Activated T-cell treated with anti-CD3 and anti-CD28 coated beads for 4 hours (primary cell): Measurements from ENCODE around the gene AAGAB.
"Not testable (repeated sequence)": the region's sequence is repeated elsewhere in the genome, so short reads cannot be mapped to it uniquely, and the experiment has no call there.

Experiments used
- DNase-seq: peaks from one replicate; pipeline ENCODE4 v3.0.0-alpha.2; 2020

The AAGAB gene, protein sequence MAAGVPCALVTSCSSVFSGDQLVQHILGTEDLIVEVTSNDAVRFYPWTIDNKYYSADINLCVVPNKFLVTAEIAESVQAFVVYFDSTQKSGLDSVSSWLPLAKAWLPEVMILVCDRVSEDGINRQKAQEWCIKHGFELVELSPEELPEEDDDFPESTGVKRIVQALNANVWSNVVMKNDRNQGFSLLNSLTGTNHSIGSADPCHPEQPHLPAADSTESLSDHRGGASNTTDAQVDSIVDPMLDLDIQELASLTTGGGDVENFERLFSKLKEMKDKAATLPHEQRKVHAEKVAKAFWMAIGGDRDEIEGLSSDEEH

DNA sequence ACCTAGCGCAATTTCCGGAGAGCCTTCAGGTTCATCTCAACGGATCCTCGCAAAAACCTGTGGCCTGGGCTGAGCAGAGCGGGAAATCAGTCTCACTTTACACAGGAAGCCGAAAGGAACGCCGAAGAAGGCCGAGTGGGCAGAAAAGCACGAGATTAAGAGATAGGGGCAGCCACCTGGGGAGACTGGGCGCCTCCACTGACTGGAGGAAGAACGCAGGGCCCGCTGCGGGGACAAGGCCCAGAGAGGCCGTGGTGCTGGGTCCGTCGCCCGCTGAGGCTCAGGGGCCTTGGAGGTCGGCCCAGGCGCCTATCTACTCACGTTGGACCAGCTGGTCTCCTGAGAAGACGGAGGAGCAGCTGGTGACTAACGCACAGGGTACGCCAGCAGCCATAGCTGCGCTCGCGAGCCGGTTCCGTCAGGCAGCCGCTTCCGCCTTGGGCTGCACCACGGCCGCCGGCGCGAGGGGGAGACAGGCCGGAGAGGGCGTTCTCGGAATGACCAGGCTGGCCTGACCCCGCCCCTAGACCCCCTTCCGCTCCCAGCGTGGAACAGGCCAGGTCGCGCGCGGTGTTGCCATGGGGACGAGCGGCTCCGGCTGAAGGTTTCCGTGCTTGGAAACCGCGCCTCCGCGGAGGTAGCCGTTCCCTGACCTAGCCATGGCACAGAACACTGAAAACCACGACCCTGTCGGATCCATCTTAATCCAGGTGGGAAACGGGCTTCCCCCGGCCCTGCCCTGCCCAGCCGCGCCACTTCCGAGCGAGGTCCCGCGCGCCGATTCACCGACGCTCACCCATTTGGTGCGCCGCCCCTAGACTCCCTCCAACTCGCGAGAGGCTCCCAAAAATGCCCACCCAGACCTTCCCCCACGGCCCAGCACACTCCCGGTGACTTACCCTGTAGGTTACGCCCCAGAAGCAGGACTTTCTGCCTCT, at the start of gene AAGAB, which contains the start of gene IQCH:
AAGAB (minus strand) TSS at position 424 of the 938 bp plus-strand sequence; CDS start at position 394, 30 bp downstream.
IQCH (plus strand) TSS at position 549 of the 938 bp plus-strand sequence; CDS start at position 660, 111 bp downstream.
- DNase-seq = peak; percentile 96

DNA sequence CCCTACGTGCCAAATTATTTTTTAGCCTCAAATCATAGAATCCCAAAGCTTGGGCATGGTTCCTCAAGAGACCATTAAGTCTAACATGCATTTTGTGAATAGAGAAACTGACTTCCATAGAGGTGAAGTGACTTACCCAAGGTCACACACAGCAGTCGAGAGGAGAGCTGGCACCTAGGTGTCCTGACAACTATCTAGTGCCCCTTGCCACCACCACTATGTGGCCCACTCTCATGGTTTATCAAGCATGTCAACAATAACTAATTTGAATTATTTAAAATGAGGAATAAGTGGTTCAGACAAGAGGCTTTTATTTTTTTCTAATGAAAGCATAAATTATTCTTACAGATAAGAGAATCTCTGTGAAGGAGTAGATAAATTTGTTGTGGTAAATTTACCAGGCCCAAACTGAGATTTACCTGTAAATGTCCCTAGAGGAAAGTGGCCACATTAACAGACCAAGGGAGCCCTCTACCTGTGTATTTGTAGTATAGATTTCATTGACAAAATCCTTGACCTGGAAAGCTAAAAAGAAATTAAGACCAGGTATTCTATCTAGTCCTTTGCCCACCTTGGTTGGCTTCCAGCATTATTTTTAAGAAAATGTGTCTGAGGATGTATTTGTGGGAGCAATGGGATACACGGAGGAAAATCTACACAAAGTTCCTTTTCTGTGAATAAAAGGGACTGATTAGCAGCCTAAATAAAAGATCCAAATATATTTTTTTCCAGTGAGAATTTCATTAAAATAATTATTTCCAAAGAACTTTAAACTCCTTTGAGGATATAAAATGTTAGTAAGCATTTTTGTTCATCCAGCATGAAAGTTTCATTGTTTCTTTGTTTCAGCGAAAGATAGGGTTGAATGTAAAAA, 49.3 kb upstream of the AAGAB start:
- peak; percentile 4 for DNase-seq

DNA sequence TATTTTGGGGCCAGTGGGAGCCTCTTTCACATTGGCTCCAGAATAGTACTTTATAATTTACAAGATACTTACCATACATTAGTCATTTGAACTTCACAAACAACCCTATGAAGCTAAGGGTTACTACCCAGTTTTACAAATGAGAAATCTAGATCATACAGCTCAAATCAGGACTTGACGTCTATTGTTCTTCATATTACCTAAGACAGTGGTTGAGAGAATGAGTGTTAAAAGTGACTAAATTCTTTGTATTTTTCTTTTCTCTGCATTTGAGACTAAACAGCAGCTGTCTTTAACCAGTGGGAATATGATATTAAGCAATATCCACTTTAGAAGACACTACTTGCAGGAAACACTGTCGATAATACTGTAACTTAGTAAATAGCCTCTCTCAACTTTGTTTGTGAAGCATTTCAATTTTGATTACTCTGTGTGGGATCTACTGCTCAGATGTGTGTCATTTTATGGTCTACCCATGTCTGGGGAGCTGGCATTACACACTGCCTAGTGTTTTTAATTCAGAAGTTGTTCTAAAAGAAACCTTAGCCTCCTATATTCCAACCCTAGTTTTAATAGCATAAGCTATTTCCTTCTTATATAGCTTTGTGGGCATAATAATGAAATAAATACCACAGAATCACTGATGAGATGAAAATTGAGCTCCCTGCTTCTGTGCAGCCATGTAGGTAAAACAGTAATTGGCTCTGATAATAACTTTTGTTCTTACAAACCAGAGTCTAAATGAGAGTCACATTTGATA, 46.0 kb upstream of the AAGAB start:
- DNase-seq = no peak

DNA sequence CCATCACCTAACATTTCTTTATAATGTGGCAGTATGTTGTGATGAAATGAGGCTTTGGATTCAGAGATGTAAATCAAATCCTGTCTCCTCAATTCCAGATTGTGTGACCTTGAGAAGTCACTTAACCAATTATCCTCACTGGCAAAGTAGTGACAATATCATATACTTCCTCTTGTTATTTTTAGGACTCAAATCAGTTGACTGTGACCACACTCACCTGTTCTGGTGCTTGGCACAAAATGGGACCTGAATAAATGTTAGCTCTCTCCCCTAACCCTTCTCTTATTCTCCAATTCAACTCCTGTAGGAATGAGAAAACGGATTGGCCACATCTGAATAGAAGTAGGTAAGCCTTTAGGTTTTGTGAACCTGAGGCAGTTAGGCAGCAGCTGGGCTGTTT, 42.2 kb upstream of the AAGAB start:
- no peak for DNase-seq

DNA sequence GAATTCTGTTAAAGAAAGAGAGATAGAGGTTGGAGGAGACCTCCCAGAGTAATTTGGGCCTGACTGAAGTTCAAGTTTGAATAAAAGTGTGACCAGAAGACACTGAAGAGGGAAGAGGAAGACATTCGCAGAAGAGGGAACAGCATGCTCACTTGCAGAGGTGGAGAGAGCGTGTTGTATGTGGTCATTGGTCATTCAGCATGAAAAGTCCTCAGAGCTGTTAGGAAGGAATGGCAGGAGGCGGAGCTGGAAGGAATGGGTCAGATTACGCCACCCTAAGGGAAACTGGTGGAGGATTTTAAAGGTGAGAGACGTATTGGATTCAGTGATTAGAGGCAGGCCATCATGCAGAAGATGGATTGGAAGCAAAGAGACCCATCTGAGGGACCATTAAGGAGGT, 41.7 kb upstream of the AAGAB start:
- DNase-seq = no peak

DNA sequence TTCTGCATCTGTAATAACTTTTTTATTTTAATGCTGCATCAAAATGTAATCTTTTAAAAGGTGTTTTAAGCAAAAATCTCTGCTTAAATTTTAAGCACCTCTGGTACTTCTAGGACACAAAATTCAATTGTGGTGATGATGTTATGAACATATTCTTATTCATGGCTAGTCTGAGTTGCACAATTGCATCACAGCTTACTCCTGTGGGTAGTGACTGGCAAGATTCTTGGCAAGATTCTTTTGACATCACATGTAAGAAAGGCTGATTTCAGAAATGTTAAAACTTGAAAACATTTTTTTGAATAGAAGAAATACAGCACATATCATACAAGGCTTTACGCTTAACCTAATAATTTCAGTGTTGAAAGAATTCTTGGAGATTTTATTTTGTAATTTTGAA, 35.9 kb upstream of the AAGAB start:
- DNase-seq = no peak

DNA sequence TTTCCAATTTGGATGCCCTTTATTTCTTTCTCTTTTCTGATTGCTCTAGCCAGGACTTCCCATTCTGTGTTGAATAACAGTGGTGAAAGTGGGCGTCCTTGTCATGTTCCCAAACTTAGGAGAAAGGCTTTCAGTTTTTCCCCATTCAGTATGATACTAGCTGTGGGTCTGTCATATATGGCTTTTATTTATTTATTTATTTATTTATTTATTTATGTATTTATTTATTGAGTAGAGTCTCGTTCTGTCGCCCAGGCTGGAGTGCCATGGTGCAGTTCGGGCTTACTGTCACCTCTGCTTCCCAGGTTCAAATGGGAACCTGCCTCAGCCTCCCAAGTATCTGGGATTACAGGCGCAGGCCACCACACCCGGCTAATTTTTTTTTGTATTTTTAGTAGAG, 31.9 kb upstream of the AAGAB start:
- DNase-seq = not testable (repeated sequence)

DNA sequence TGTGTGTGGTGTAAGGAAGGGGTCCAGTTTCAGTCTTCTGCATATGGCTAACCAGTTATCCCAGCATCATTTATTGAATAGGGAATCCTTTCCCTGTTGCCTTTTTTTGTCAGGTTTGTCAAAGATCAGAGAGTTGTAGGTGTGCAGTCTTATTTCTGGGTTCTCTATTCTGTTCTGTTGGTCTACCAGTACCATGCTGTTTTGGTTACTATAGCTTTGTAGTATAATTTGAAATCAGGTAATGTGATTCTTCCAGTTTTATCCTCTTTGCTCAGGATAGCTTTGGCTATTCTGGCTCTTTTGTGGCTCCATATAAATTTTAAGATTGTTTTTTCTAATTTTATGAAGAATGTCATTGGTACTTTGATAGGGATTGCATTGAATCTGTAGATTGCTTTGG, 31.2 kb upstream of the AAGAB start:
- DNase-seq = not testable (repeated sequence)

DNA sequence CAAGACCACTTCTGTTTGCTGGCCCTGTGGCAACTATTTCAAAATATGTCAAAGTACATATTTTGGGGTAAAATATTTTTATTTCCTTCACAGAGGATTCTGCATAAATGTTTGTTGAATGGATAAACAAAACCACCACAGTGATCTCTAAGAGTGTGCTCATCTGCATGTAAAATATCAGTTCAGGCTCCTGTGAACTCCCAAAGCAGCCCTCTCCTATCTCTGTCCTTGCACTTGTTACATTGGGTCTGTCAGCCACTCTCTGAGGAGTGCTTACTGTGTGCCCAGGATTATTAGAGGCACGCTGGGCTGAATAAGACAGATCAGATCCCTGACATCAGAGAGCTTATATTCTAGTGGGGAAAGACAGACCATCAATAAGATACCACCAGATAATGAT, 27.3 kb upstream of the AAGAB start:
- no peak for DNase-seq

DNA sequence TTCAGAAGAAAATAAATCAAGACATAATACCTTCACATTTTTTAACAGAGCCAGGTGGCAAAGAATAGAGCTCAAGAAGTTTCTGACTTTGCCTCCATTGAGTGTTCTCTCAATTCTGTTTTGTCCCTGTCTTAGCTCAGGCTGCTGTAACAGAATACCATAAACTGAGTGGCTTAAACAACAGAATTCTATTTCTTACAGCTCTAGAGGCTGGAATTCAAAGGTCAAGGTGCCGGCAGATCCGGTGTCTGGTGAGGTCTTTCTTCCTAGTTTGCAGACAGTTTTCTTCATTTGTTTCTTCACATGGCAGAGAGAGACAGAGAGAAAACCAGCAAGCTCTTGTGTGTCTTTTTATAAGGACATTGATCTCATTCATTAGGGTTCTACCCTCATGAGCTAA, 25.8 kb upstream of the AAGAB start:
- DNase-seq = no peak

DNA sequence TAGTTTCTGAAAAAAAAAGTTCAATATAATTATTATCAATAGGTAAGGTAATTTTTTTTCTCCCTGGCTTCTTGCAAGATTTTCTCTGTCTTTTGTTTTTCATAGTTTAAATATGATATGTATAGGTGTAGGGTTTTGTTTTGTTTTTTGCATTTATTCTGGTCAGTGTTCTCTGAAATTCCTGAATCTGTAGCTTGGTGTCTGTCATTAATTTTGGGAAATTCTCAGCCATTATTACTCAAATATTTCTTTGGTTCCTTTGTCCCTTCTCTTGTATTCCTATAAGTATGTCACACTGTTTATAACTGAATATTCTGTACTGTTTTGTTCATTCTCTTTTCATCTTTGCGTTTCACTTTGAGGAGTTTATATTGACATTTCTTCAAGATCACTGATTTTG, 22.2 kb upstream of the AAGAB start:
- DNase-seq = no peak

DNA sequence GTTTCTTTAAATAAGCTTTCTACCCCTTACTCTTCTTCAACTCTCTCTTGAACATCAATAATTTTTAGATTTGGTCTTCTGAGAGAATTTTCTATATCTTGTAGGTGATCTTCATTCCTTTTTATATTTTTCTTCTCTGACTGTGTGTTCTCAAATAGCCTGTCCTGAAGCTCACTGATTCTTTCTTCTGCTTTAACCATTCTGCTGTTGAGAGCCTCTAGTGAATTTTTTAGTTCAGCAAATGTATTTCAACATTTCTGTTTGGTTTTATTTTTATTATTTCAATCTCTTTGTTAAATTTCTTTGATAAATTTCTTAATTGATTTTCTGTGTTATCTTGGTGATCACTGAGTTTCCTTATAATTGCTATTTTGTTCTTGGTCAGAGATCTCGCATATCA, 19.8 kb upstream of the AAGAB start:
- no peak for DNase-seq

DNA sequence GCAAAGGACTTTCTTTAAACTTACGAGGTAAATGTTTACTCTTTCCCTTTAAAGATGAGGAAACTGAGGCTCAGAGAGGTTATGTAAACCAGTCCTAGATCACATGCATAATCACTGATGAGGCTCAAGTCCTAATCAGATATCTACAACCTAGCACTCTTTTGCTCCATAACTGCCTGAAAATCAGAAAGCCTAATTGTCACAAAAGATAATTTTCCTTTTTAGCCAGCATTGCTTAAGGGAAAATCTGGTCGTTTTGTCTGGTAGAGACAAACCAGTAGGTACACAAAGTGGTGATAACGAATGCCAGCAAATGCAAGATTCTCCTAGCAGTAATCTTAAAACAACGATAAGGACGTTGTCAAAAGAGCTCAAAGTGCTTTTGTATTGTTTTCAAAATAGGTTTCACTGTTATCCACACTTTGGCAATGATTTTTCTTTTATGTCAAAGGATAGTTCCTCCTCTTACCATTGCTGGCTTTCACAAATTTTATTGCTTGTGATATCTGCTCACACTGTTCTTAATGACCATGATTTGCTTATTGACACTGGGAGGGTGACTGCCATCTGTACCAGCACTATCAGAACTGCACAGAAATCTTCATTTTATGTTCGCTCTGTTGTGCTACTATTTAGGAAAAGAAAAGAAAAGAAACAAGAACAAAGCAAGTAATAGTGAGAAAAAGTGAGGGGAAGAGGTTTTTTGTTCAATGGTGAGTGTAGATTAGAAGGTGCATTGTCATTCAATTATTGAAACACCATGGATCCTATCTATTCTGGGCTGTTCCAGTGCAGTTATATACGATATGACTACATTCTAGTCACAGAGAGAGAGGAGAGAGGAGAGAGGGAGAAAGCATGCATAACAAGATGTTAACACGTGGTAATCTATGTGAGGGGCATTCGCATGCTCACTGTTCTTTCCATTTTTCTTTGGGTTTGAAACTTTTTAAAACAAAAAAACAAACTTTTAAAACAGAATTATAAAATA, 13.8 kb upstream of the AAGAB start:
- DNase-seq = no peak

DNA sequence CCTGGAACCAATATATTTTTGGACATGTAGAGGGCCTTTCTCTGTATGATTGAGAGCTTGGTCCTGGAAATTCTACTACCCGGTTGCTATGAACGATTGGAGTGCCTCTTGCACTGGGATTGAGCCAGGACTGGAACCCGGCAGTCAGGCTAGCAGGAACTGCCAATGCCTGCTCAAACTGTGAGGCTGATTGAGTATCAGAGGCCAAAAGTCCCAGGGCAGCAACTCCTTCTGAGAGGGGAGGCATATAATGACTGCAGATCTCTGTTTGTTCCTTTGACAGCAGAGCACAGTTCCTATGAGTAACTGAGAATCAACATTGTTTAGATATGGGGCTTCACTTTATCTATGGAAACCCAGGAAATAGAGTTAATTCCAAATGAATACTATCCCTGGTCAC, 13.0 kb upstream of the AAGAB start:
- no peak for DNase-seq

DNA sequence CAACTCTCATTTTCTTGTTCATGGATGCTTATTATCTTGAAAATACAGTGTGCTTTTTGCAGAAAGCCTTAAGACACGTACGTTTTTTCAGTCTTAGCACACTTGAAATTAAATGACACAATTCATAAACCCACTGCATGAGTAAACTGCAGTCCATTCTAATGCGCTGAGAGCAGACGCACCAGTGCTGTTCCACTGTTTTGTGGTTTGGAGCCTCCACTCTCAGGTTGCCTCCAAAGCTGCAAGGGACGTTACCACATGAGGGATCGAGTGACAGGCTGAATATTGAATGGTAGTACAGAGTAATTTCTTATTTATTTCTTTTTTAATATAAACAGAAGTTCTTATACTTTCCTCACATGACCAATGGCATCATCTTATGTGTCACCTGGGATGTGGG, 12.4 kb upstream of the AAGAB start:
- DNase-seq = no peak

DNA sequence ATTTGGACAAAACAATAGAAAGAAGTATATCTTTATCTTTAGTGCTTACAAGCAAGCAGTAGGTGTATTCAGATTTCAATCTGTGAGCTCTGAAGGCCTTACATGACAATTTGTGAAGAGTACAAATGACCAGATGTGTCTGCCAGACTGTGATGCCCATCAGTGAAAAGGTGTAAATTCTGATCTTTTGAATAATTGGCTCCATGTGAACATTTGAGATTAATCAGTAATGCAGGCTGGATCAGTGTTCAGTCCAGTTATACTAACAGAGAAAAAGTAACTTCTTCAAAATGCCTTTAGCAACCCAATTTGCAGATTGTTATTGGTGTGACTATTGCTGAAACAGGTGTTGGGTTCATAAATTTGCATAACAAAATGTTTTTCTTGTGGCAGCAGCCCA, 5.3 kb upstream of the AAGAB start:
- DNase-seq = no peak

DNA sequence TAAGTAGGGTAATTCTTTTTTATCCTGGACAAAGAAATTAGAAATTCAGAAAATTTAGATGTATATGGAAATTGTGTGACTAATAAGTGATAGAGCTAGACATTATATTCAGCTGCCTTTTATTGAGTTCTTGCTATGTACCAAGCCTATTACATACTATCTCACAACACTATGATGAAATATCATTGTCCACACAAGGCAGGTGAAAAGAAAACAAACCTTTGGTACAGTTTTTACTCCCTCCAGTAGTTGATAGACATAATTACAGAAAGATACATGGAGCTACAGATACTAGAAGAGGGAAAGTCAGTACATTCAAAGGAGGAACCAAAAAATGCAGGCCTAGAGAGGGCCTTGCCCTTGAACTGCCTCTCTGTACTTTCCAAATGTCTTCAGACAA, 4.9 kb upstream of the AAGAB start:
- DNase-seq = no peak

DNA sequence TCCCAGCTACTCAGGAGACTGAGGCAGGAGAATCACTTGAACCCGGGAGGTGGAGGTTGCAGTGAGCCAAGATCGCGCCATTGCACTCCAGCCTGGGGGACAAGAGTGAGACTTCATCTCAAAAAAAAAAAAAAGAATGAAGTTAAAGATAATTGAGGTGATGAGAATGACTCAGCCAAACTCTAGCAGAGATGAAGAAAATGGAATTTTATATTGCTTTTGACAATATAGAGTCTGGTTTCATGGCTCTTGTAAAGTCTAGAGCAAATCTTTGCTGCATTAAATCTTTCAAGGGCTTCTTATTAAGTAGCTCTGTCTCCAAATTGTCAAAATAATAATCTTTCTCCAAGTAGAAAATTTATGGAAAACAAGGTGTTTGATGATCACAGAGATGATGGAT, 4.0 kb upstream of the AAGAB start:
- not testable (repeated sequence) for DNase-seq

DNA sequence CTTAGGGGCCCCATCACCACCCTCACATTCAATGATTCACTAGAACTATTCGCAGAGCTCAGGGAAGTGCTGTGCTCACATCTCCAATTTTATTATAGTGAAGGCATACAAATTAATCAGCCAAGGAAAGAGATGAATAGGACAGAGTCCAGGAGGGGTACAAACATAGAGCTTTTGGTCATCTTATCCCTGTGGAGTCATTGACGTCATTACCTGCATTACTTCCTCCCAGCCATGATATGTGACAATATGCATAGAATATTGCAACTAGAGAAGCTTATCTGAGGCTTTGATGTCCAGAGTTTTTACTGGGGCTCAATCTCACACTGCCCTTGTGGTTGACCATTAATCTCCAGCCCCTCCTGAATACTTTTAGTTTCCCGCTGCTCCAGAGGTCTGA, 1.6 kb upstream of the AAGAB start:
- DNase-seq = no peak

DNA sequence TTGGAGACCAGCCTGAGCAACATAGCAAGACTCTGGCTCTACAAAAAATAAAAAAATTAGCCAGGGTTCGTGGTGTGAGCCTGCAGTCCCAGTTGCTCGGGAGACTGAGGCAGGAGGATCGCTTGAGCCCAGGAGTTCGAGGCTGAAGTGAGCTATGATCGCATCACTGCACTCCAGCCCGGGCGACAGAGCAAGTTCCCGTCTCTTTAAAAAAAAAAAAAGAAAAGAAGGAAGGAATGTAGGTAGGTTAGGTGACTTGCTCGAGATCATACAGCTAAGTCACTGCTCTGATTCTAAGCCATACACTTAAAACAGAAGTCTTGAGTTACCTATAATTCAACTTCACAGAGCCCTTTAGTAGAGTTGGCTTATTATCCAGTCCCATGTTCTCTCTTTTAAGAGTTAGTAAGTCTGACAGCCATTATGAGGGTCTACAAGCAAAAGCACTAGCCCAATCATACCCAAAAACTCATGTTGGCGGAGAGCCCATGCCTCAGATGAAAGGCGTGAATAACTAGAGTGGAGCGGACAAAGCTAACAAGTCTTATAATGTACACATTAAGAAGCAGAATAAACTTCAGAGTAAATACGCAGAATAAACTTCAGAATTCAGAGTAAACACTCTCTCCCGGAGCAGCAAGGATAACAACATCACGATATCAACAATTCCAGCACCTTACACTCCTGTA, 768 bp downstream of the AAGAB start:
- no peak for DNase-seq
